Measurements from ENCODE around the gene PRKG1. TPM values are rescaled to one million over a fixed set of nuclear protein-coding genes. Genes with fewer than 3 reads are reported as not detected.

Gene PRKG1
- total and polyA plus RNA-seq, 2 experiments from 2014 or later = 18.2 to 21.1 TPM

- H3K4me3 Mint-ChIP-seq = no peak overlapping the region
- H3K4me3 ChIP-seq = no peak overlapping the region
- H4K20me1 ChIP-seq (replicated peaks; ENCODE audit: insufficient read depth) = no peaks in the 10 kb centered on the region
- peaks cover 3% of the 10 kb centered on the region; the same call in 1 of the 2 replicates for H3K9me2 ChIP-seq (ENCODE audit: insufficient read depth)
- TF ChIP-seq, protein P1, sequence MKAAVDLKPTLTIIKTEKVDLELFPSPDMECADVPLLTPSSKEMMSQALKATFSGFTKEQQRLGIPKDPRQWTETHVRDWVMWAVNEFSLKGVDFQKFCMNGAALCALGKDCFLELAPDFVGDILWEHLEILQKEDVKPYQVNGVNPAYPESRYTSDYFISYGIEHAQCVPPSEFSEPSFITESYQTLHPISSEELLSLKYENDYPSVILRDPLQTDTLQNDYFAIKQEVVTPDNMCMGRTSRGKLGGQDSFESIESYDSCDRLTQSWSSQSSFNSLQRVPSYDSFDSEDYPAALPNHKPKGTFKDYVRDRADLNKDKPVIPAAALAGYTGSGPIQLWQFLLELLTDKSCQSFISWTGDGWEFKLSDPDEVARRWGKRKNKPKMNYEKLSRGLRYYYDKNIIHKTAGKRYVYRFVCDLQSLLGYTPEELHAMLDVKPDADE (IDR thresholded peaks at IDR 0.05) = no peak
- TF ChIP-seq EZH2phosphoT487 (IDR thresholded peaks at IDR 0.05; ENCODE audit: unreplicated experiment) (no peak), CREB1 (CRISPR knock-in tag; IDR thresholded peaks at IDR 0.05; ENCODE audit: low read depth) (no peak), ZNF462 (CRISPR knock-in tag; IDR thresholded peaks at IDR 0.05) (no peak), ZNF114 (CRISPR knock-in tag; IDR thresholded peaks at IDR 0.05) (no peak), CTCF (conservative IDR thresholded peaks at IDR 0.05; ENCODE audit: low read depth in 2 of 2) (no peak), JUNB (IDR thresholded peaks at IDR 0.05; ENCODE audit: unreplicated experiment) (no peak), STAT1 (IDR thresholded peaks at IDR 0.05; ENCODE audit: unreplicated experiment) (no peak), EZH2 (IDR thresholded peaks at IDR 0.05; ENCODE audit: low read depth, unreplicated experiment) (no peak), POLR2AphosphoS5 (IDR thresholded peaks at IDR 0.05; ENCODE audit: low read depth) (no peak), ZNF331 (CRISPR knock-in tag; IDR thresholded peaks at IDR 0.05; ENCODE audit: low read depth) (no peak), NANOG (IDR thresholded peaks at IDR 0.05; ENCODE audit: borderline replicate concordance) (no peak)
- TF ChIP-seq, protein P2, sequence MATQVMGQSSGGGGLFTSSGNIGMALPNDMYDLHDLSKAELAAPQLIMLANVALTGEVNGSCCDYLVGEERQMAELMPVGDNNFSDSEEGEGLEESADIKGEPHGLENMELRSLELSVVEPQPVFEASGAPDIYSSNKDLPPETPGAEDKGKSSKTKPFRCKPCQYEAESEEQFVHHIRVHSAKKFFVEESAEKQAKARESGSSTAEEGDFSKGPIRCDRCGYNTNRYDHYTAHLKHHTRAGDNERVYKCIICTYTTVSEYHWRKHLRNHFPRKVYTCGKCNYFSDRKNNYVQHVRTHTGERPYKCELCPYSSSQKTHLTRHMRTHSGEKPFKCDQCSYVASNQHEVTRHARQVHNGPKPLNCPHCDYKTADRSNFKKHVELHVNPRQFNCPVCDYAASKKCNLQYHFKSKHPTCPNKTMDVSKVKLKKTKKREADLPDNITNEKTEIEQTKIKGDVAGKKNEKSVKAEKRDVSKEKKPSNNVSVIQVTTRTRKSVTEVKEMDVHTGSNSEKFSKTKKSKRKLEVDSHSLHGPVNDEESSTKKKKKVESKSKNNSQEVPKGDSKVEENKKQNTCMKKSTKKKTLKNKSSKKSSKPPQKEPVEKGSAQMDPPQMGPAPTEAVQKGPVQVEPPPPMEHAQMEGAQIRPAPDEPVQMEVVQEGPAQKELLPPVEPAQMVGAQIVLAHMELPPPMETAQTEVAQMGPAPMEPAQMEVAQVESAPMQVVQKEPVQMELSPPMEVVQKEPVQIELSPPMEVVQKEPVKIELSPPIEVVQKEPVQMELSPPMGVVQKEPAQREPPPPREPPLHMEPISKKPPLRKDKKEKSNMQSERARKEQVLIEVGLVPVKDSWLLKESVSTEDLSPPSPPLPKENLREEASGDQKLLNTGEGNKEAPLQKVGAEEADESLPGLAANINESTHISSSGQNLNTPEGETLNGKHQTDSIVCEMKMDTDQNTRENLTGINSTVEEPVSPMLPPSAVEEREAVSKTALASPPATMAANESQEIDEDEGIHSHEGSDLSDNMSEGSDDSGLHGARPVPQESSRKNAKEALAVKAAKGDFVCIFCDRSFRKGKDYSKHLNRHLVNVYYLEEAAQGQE (IDR thresholded peaks at IDR 0.05; ENCODE audit: unreplicated experiment) = no peak
- no peak for DNase-seq (ENCODE audit: low spot score)
- H3K4me2 ChIP-seq = no peak overlapping the region
- H3K9me3 Mint-ChIP-seq = no peaks in the 10 kb centered on the region
- no peaks in the 10 kb centered on the region for H3K36me3 Mint-ChIP-seq (ENCODE audit: low read depth)
- no peaks in the 10 kb centered on the region for H3K27me3 Mint-ChIP-seq (ENCODE audit: insufficient read depth, low read depth, poor library complexity)
- no peaks in the 10 kb centered on the region for H3K79me2 ChIP-seq (replicated peaks; ENCODE audit: insufficient read depth)
- no peak overlapping the region for H3K27ac Mint-ChIP-seq
- H3F3A ChIP-seq (replicated peaks; ENCODE audit: low read depth) = no peaks in the 10 kb centered on the region
- no peaks in the 10 kb centered on the region for H3K27me3 ChIP-seq (ENCODE audit: insufficient read depth)
- ATAC-seq = no peak
- H3K27ac ChIP-seq (ENCODE audit: low read depth) = no peak overlapping the region
- no peak overlapping the region for H2AFZ ChIP-seq
- H3K4me1 Mint-ChIP-seq = peaks cover 6% of the 10 kb centered on the region; the same call in 2 of the 3 replicates
- no peaks in the 10 kb centered on the region for H3K36me3 ChIP-seq (ENCODE audit: insufficient read depth)
- no peaks in the 10 kb centered on the region for H3K4me1 ChIP-seq (ENCODE audit: insufficient read depth)
These were observed 528.0 kb downstream of the PRKG1 start for GRCh38 chr10:51602326-51602725.

All from GM23338 (cell line).